ENCODE measurements around the gene AXIN2.

The AXIN2 gene

DNA sequence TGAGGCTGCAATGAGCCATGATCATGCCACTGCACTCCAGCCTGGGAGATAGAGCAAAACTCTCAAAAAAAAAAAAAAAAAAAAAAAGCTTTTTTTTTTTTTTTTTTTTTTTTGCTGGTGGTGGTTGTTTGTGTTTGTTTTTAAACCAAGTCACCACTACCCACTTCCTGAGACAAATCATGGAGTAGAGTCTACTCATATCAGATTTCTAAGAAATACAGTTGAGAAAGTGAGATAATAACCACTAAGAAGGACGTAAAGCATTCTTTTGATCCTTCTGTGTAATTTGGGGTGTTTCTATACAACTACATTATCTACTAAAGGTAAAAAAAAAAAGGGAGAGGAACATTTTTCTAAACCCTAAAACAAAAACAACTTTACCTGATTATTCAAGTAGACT, 38.0 kb downstream of the AXIN2 start:
- TF ChIP-seq, protein P1, sequence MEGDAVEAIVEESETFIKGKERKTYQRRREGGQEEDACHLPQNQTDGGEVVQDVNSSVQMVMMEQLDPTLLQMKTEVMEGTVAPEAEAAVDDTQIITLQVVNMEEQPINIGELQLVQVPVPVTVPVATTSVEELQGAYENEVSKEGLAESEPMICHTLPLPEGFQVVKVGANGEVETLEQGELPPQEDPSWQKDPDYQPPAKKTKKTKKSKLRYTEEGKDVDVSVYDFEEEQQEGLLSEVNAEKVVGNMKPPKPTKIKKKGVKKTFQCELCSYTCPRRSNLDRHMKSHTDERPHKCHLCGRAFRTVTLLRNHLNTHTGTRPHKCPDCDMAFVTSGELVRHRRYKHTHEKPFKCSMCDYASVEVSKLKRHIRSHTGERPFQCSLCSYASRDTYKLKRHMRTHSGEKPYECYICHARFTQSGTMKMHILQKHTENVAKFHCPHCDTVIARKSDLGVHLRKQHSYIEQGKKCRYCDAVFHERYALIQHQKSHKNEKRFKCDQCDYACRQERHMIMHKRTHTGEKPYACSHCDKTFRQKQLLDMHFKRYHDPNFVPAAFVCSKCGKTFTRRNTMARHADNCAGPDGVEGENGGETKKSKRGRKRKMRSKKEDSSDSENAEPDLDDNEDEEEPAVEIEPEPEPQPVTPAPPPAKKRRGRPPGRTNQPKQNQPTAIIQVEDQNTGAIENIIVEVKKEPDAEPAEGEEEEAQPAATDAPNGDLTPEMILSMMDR (IDR thresholded peaks at IDR 0.05; ENCODE audit: borderline replicate concordance, control extremely low read depth, extremely low read depth, insufficient read depth, missing control alignments) = no peak
- DNase-seq (ENCODE audit: low spot score) = no peak
- in situ Hi-C loops (cut with MboI; ENCODE audit: low sequenced_read_pairs, unreplicated experiment) = no loop called here

DNA sequence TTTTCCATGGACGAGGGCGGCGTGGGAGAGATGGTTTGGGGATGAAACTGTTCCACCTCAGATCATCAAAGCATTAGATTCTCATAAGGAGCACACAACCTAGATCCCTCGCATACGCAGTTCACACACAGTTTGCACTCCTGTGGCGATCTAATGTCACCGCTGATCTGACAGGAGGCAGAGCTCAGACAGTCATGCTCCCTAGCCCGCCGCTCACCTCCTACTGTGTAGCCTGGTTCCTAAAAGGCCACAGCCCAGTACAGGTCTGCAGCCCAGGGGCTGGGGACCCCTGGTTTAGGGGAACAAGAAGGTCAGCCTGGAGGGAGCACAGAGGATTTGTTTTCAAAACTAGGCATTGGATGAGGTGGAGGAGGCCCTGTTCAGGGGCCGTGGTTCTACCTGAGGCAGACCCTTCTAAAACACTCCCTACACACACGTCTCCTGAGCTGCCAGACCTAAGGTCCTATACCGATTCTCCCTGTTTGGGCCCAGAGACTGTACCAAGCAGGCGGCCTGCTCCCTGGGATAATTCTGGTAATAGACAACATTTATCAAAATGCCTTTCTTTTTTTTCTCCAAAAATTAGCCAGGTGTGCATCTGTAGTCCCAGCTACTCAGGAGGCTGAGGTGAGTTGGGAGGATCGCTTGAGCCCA, 38.6 kb downstream of the AXIN2 start:
- TF ChIP-seq, protein P1 (IDR thresholded peaks at IDR 0.05; ENCODE audit: borderline replicate concordance, control extremely low read depth, extremely low read depth, insufficient read depth, missing control alignments) = no peak
- in situ Hi-C loops (cut with MboI; ENCODE audit: low sequenced_read_pairs, unreplicated experiment) = no loop called here
- no peak for DNase-seq (ENCODE audit: low spot score)

DNA sequence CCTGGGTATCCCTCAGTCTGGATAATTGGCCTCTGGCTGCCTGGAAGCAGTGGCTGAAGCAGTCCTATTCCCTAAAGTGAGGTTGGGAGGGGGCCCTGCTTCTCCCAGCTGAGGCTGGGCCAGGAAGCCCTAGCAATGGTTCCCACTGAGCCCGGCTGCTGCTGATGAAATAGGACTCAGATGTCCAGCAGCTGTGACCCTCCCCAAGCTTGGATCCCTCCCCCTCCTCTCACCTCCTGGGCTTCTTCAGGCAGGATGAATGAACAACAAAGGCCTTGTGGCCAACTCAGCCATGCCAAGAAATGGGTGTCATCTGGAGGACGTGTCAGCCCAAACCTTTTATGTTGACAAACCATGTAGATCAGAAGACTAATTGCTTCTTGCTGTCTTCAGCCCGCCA, 42.0 kb downstream of the AXIN2 start:
- TF ChIP-seq, protein P1 (IDR thresholded peaks at IDR 0.05; ENCODE audit: borderline replicate concordance, control extremely low read depth, extremely low read depth, insufficient read depth, missing control alignments) = no peak
- DNase-seq (ENCODE audit: low spot score) = no peak
- in situ Hi-C loops (cut with MboI; ENCODE audit: low sequenced_read_pairs, unreplicated experiment) = no loop called here

DNA sequence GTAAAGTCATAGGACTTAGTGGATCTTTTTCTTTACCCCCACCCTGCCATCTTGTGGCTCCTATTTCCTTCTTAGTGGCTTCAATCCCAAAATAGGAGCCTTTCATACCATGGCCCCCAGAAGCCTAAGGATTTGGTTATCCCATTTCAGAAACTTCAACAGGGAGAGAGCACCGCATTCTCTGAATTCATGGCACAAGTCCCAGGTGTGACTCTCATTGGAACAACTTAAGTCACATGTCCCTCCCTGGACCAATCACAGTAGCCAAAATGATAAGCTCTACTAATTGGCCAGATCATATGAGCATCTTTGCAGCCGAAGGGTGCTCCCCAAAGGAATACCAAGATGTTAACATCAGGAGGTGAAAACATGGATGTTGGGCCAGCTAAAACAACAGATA, 43.2 kb downstream of the AXIN2 start:
- no peak for DNase-seq (ENCODE audit: low spot score)
- TF ChIP-seq, protein P1 (IDR thresholded peaks at IDR 0.05; ENCODE audit: borderline replicate concordance, control extremely low read depth, extremely low read depth, insufficient read depth, missing control alignments) = no peak
- in situ Hi-C loops (cut with MboI; ENCODE audit: low sequenced_read_pairs, unreplicated experiment) = no loop called here

DNA sequence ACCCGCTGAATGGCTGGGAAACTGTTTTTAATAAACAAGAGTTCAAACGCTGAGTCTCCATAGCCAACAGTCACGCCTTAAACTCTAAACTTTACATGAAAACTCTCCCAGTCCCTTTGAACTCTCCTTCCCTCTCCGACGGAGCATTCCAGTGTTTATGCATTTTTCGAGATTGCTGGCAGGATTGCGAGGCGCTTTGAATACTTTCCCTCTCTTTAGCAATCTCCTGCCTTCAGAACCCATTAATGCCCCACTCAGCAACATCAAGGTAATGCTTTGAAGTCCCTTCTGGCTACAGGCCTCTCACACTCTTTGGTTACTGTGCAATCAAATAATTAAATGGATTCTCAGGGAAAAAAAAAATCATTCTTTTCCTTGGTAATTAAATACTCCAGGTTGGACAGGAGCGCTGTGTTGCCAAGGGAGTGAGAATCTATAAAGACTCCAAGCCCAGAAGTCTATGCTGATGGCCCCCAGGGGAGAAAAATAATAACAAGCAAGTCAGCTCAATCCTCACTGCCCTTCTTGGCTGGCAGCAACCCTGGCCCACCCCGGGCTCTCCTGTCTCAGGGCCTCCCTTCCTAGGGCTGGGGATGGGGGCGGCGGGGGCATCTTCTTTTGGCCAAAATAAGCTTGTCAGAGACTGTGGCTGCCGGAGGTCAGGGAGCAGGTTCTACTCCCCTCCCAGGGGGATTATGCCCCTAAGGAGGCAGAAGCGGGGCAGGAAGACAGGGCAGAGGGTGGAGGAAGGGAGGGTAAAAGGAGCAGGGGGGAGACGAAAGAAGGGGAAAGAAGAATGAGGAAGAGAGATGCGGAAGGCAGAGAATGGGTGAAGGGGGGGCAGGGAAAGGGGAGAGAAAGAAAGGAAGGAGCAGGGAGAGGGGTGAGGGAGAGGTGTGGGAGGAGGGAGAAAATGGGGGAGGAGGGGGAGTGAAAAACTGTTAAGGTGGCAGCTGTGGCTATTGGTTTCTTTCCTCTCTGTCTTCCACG, 45.2 kb downstream of the AXIN2 start:
- TF ChIP-seq, protein P1 (IDR thresholded peaks at IDR 0.05; ENCODE audit: borderline replicate concordance, control extremely low read depth, extremely low read depth, insufficient read depth, missing control alignments) = no peak
- in situ Hi-C loops (cut with MboI; ENCODE audit: low sequenced_read_pairs, unreplicated experiment) = no loop called here
- DNase-seq (ENCODE audit: low spot score) = no peak

DNA sequence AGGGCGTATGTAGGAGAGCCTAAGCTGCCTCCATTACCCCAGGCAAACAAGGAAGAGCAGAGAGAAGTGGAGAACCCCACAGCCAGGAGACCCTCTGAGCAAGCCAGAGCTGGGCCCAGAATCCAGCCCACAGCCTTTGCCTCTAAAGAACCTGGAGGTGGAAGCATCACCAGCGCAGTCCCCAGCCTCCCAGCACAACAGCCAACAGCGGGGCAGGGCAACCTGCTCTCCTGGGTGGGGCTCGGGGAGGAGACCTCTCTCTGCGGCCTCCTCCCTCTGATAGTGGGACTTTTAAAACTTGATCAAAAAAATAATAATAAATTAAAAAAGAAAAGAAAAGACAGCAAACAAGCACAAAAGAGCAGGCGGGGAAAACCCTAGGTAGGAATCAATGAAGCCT, 45.9 kb downstream of the AXIN2 start:
- in situ Hi-C loops (cut with MboI; ENCODE audit: low sequenced_read_pairs, unreplicated experiment) = no loop called here

More for the DNA sequence above, 45.9 kb downstream of the AXIN2 start:
- TF ChIP-seq, protein P1 (IDR thresholded peaks at IDR 0.05; ENCODE audit: borderline replicate concordance, control extremely low read depth, extremely low read depth, insufficient read depth, missing control alignments) = no peak
- DNase-seq (ENCODE audit: low spot score) = no peak
